ENCODE results near the gene ZNF267.

GRCh38 chr16:31874366-31875111 lies 932 bp downstream of the ZNF267 start:
- no peak for TF ChIP-seq CTCF (IDR thresholded peaks at IDR 0.05; ENCODE audit: control extremely low read depth in 1 of 3, insufficient read depth in 1 of 3, low read depth in 1 of 3, low read length in 3 of 3)
- no peak for TF ChIP-seq TAF1 (IDR thresholded peaks at IDR 0.05; ENCODE audit: low read depth, low read length)
- TF ChIP-seq POLR2AphosphoS5 (IDR thresholded peaks at IDR 0.05; ENCODE audit: low read depth, low read length) = no peak
- TF ChIP-seq EP300 (IDR thresholded peaks at IDR 0.05; ENCODE audit: borderline replicate concordance in 1 of 2, low read depth in 2 of 2, low read length in 2 of 2) = no peak
- TF ChIP-seq SP1 (IDR thresholded peaks at IDR 0.05; ENCODE audit: low read depth, low read length) = no peak
